GM12801 (cell line): ENCODE results near the gene SYMPK.

Source experiments
- TF ChIP-seq, protein P1 (sequence below): IDR thresholded peaks from one replicate; pipeline ENCODE4 v1.5.1; 2011; ENCODE audit warnings: control low read depth; ENCODE audit not compliant: insufficient read length; ENCODE audit errors: extremely low read depth

SYMPK gene

DNA sequence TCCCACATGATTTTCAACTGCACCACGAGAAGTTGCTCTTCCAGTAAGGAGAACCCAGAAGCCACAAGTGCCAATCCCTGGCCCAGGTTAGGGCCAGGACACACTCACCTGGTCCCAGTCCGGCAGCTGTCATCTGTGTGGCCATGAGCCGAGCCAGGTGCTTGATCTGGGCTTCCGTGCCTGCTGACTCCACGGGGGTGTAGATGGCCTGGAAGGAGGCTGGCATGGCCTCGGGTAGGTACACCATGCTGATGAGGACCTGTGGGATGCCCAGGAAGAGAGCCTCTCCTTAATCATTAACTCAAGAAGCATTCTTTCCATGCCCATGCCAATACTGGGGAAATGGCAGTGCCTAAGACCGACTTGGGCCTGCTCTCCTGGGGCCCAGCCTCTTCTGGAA is 28.0 kb downstream of the SYMPK start:
- TF ChIP-seq, protein P1, sequence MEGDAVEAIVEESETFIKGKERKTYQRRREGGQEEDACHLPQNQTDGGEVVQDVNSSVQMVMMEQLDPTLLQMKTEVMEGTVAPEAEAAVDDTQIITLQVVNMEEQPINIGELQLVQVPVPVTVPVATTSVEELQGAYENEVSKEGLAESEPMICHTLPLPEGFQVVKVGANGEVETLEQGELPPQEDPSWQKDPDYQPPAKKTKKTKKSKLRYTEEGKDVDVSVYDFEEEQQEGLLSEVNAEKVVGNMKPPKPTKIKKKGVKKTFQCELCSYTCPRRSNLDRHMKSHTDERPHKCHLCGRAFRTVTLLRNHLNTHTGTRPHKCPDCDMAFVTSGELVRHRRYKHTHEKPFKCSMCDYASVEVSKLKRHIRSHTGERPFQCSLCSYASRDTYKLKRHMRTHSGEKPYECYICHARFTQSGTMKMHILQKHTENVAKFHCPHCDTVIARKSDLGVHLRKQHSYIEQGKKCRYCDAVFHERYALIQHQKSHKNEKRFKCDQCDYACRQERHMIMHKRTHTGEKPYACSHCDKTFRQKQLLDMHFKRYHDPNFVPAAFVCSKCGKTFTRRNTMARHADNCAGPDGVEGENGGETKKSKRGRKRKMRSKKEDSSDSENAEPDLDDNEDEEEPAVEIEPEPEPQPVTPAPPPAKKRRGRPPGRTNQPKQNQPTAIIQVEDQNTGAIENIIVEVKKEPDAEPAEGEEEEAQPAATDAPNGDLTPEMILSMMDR = no peak

DNA sequence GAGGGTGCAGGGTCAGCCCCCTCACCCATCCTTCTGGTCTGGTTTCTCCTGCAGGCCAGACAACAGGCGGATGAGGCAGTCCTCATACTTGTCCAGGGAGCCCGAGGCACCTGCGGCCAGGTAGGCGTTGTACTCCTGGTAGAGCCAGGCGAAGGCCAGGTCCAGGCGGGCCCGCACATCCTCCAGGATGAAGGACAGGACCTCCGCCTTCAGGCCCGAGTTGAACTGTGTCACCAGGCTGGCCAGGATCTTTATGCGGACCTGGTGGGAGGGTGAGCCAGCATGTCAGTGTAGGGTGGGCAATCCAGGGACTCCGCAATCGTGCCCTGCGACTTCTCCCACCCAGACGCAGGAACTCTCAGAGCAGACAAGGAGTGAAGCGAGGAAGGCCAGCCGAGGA is 34.0 kb downstream of the SYMPK start:
- TF ChIP-seq, protein P1 = no peak

DNA sequence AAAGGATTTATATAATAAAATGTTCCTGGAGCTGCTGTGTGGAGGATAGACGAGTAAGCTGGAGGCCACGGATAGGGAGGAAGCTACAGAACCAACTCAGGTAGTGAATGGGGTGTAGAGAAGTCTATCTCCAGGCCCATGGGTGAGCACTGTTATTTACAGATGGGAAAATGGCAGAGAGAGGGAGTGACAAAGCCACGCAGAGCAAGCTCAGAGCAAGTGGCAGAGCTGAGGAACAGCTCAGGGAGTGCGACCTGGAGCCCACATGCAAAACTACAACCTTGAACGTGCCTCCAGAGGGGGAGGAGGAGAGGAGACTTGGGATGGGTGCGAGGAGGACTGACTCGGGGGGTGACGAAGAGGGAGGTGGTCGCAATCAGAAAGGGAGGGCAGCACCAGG is 34.4 kb downstream of the SYMPK start:
- TF ChIP-seq, protein P1 = no peak

DNA sequence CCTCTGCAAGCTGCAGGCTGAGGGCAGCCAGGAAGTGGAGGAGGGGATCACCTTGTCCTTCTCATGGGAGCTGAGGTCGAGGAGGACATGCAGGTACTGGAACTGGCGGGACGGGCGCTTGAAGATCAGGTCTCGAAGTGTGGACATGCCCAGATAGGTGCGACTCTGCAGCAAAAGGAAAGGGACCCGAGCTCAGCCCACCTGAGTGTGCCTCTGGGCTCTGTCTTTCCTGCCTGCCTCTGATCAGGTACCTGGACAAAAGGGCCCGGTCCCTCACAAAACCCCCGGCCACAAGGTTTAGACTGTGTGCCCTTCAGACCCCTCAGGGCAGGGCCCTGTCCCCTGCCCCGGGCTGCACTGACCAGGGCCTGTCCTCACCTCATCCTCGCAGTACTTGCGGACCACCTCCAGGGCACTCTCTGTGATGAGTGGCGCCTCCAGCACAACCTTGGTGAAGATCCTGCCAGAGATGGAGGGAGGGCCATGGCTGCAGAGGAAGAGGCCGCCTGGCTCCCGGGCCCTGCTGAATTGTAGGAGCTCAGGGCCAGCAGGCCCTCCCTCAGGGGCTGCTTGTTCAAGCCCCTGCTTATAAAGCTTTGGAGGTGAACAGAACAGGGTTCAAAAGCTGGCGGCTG is 35.4 kb downstream of the SYMPK start:
- TF ChIP-seq, protein P1 = no peak

DNA sequence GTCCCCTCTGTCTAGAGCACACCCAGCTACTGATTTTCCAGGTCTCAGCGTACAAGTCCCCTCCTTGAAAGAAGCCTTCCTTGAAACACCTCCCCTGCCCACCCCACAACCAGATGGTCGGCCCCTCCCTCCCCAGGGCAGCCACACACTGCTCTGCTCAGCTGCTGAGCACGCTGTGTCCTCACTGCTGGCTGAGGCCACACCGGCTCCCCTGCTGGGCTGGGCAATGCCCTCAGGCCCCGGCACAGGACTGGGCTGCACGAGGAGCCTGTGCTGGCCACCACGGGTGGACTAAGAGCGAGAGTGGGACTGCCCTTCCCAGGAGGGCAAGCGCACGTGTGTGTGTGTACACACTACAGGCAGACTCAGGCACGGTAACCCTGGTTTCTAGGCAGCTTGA is 36.0 kb downstream of the SYMPK start:
- TF ChIP-seq, protein P1 = no peak

DNA sequence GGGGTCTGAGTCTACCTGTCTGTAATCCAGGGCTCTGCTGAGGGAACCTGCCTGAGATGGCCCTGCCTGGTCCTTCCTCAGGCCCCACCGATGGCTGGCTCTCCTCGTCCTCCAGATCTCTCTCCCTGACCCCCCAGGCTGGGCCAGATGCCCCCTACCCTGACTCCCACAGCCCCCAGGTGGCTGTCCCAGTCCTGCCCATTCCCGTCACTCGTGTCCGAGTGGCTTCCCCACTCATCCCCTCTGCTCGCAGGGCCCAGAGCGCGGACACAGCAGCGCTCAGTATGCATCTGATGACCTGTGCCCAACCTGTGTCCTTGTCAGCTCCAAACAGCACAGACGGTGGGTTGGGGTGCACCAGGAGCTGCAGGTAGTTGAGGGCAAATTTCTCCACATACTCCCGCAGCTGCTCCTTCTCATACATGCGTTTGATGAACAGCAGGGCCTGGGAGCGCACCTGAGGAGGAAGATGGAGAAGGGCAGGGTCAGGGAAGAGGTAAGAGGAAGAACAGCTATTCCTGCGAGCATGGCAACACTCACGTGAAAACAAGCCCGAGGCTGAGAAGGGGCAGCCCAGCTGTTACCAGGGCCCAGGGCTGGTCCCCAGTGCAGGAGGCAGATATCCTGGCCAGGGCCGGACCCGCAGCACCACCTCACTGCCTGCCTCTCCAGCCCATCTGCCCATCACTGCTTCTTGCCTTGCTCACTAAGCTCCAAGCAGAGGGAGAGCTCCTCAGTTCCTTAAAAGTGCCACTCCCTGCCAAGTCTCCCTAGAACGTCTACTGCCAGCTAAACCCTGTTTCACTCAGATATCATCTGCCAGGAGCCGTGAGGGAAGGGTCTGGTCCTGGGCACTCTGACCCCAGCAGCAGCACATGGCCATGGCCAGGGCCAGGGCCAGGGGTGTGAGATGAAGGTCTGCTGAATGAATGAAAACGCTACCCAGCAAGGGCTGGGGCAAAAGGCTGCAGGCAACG is 36.7 kb downstream of the SYMPK start:
- TF ChIP-seq, protein P1 = no peak

DNA sequence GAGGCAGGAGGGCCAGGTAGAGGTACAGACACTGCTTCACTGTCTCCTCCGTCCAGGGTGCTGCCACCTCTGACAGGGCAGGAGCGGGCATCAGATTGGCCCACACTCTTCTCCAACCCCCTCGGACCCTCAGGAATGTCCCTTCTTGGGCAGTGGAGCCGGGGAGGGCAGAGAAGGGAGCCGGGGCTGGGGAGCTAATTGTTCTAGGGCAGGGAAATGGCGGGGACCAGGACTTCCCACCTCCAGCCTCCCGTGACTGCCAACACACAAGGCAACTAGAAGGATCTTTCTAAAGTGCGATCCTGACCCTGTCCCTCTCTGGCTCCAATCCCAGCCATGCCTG is 37.7 kb downstream of the SYMPK start:
- TF ChIP-seq, protein P1 = no peak
